HEK293 (cell line): ENCODE data around the gene TAS1R2.

ENCODE experiments used
- CTCF ChIA-PET: fragments of 350-600 bp; formaldehyde crosslinking; extraction: SDS; loops from one replicate; lab custom pipeline; 2021; ENCODE audit warnings: antibody characterized with exemption; lab: Yijun Ruan, JAX
- POLR2A ChIA-PET: fragments of 300-600 bp; formaldehyde crosslinking; extraction: SDS; loops from one replicate; lab custom pipeline; 2020; ENCODE audit warnings: antibody characterized with exemption, inconsistent platforms; lab: Yijun Ruan, JAX
- H3K27ac ChIP-seq: fragments of 200-500 bp; sonication (Bioruptor generic); 2 replicates; pipeline ENCODE4 v1.5.1; 2014; ENCODE audit warnings: low read depth, low read length, control low read depth, inconsistent platforms; ENCODE audit errors: extremely low read depth
- H3K36me3 ChIP-seq, 2 experiments: fragments of 200-500 bp in 1 of 2; sonication (Bioruptor generic) in 1 of 2; 1 replicate in 1 of 2; 2 replicates in 1 of 2; pipeline ENCODE4 v1.5.1; 2014 to 2017; ENCODE audit warnings: inconsistent platforms in 2 of 2, low read length in 2 of 2; ENCODE audit not compliant: control insufficient read depth in 2 of 2, insufficient read depth in 1 of 2
- H3K4me1 ChIP-seq: fragments of 200-500 bp; sonication (Bioruptor generic); 2 replicates; pipeline ENCODE4 v1.5.1; 2014; ENCODE audit warnings: mild to moderate bottlenecking, low read length, inconsistent platforms; ENCODE audit not compliant: control insufficient read depth, insufficient read depth
- H3K4me3 ChIP-seq: 2 replicates; pipeline ENCODE4 v1.5.1; 2011; ENCODE audit warnings: low read depth, mild to moderate bottlenecking, control low read depth, low read length, moderate library complexity
- H3K9me3 ChIP-seq: fragments of 200-500 bp; sonication (Bioruptor generic); 2 replicates; pipeline ENCODE4 v1.5.1; 2014; ENCODE audit warnings: low read depth, low read length, inconsistent platforms; ENCODE audit not compliant: control insufficient read depth, insufficient read depth
- BCL11A ChIP-seq: fragments of 450-650 bp; formaldehyde crosslinking; IDR thresholded peaks from 2 replicates; pipeline ENCODE4 v1.5.1; 2016; ENCODE audit warnings: low read depth, missing biosample characterization, missing genetic modification characterization
- CTCF ChIP-seq: fragments of 450-650 bp; formaldehyde crosslinking; IDR thresholded peaks from 2 replicates; pipeline ENCODE4 v1.5.1; 2016; ENCODE audit warnings: missing biosample characterization, missing genetic modification characterization
- HOXD13 ChIP-seq: sonication (generic); formaldehyde crosslinking; IDR thresholded peaks from 2 replicates; pipeline ENCODE4 v1.8.0; 2022; ENCODE audit warnings: missing genetic modification reagents, borderline replicate concordance
- INSM2 ChIP-seq: fragments of 450-650 bp; formaldehyde crosslinking; IDR thresholded peaks from 2 replicates; pipeline ENCODE4 v1.5.1; 2016; ENCODE audit warnings: missing biosample characterization, missing genetic modification characterization
- PRDM4 ChIP-seq: fragments of 450-650 bp; formaldehyde crosslinking; IDR thresholded peaks from 2 replicates; pipeline ENCODE4 v1.5.1; 2017; ENCODE audit warnings: missing biosample characterization, missing genetic modification characterization
- SETDB1 ChIP-seq: IDR thresholded peaks from one replicate; pipeline ENCODE4 v1.6.1; 2017; ENCODE audit warnings: mild to moderate bottlenecking, low read length, moderate library complexity, mixed read lengths; ENCODE audit not compliant: insufficient read length
- SP2 ChIP-seq: fragments of 450-650 bp; formaldehyde crosslinking; IDR thresholded peaks from 2 replicates; pipeline ENCODE4 v1.5.1; 2016; ENCODE audit warnings: missing biosample characterization, missing genetic modification characterization
- TCF7L2 ChIP-seq: IDR thresholded peaks from 2 replicates; pipeline ENCODE4 v1.6.1; 2011; ENCODE audit warnings: low read depth, mild to moderate bottlenecking, inconsistent platforms, low read length, moderate library complexity, borderline replicate concordance
- YY2 ChIP-seq: fragments of 450-650 bp; formaldehyde crosslinking; IDR thresholded peaks from 2 replicates; pipeline ENCODE4 v1.5.1; 2016; ENCODE audit warnings: missing biosample characterization, missing genetic modification characterization
- ZBTB10 ChIP-seq: fragments of 450-650 bp; formaldehyde crosslinking; IDR thresholded peaks from 2 replicates; pipeline ENCODE4 v1.5.1; 2016; ENCODE audit warnings: missing biosample characterization, missing genetic modification characterization
- ZNF354C ChIP-seq: fragments of 450-650 bp; formaldehyde crosslinking; IDR thresholded peaks from 2 replicates; pipeline ENCODE4 v1.5.1; 2016; ENCODE audit warnings: missing biosample characterization, missing genetic modification characterization, low read depth, borderline replicate concordance
- ZNF521 ChIP-seq: fragments of 450-650 bp; formaldehyde crosslinking; IDR thresholded peaks from 2 replicates; pipeline ENCODE4 v1.5.1; 2017; ENCODE audit warnings: missing biosample characterization, mild to moderate bottlenecking, missing genetic modification characterization
- ZNF623 ChIP-seq: fragments of 450-650 bp; formaldehyde crosslinking; IDR thresholded peaks from 2 replicates; pipeline ENCODE4 v1.5.1; 2016; ENCODE audit warnings: missing biosample characterization, missing genetic modification characterization
- ZNF654 ChIP-seq: fragments of 450-650 bp; formaldehyde crosslinking; IDR thresholded peaks from 2 replicates; pipeline ENCODE4 v1.5.1; 2016; ENCODE audit warnings: low read depth, missing biosample characterization, missing genetic modification characterization

TAS1R2 gene

GRCh38 chr1:18907917-18908845, 48.7 kb upstream of the TAS1R2 start:
- Histone ChIP-seq H3K9me3 (no peaks in the 10 kb centered on the region), H3K27ac (no peak overlapping the region), H3K4me1 (0 out of 2 replicates have a peak, but pooled peaks cover 3% of the 10 kb centered on the region), H3K36me3 (peaks cover 0 to 51% of the 10 kb centered on the region in 2 experiments; a peak in 1 of 3 replicates), H3K4me3 (no peak overlapping the region)
- CTCF ChIA-PET, result interaction anchor here (0.6 to 4.5 kb wide), 37 partner anchors 8 to 910 kb away, joined by 3 to 34 read pairs (median 5); no protein-coding TSS in a partner anchor
- POLR2A ChIA-PET, result no interaction called here
- no peak for TF ChIP-seq YY2 (tag by site-specific recombination)
- TF ChIP-seq HOXD13, result no peak
- TF ChIP-seq ZNF623 (tag by site-specific recombination), result no peak
- TF ChIP-seq INSM2 (tag by site-specific recombination), result no peak
- no peak for TF ChIP-seq SETDB1
- no peak for TF ChIP-seq ZNF521
- TF ChIP-seq PRDM4, result no peak
- TF ChIP-seq BCL11A (tag by site-specific recombination), result no peak
- no peak for TF ChIP-seq ZNF354C
- TF ChIP-seq SP2 (tag by site-specific recombination), result no peak

GRCh38 chr1:18907021-18907916, 47.8 kb upstream of the TAS1R2 start:
- no peaks in the 10 kb centered on the region for H3K9me3 ChIP-seq
- H3K36me3 ChIP-seq, result peaks cover 0 to 44% of the 10 kb centered on the region in 2 experiments; a peak in 1 of 3 replicates
- POLR2A ChIA-PET, result interaction anchor here (0.9 to 1.1 kb wide), 2 partner anchors 41 to 103 kb away, joined by 3 to 5 read pairs; no protein-coding TSS in a partner anchor
- TF ChIP-seq ZNF654 (tag by site-specific recombination) (peak; percentile 59), TCF7L2 (no peak), CTCF (tag by site-specific recombination) (peak; percentile 87), ZBTB10 (no peak)
- TF ChIP-seq, all 188 proteins: peak for 2
- H3K27ac ChIP-seq, result no peak overlapping the region
- 0 out of 2 replicates have a peak, but pooled peaks cover 3% of the 10 kb centered on the region for H3K4me1 ChIP-seq
- CTCF ChIA-PET, result interaction anchor here (0.6 to 4.5 kb wide), 48 partner anchors 9 to 310 kb away, joined by 3 to 34 read pairs (median 4); no protein-coding TSS in a partner anchor
- no peak overlapping the region for H3K4me3 ChIP-seq
